Fibroblast of lung (primary cell): ENCODE results near the gene CRLF1. TPM values are rescaled to one million over a fixed set of nuclear protein-coding genes. Genes with fewer than 3 reads are reported as not detected.

ENCODE experiments used
- DNase-seq, 2 donors: peaks; one replicate each; pipeline versions ENCODE4 v3.0.0 to v3.0.0-alpha.2; 2010; ENCODE audit warnings: low read depth in 2 of 2
- H2AFZ ChIP-seq: 2 replicates; pipeline ENCODE4 v1.5.1; 2012; ENCODE audit warnings: low read length, control low read depth, inconsistent platforms
- H3K27ac ChIP-seq: 2 replicates; pipeline ENCODE4 v1.5.1; 2011; ENCODE audit warnings: low read length, control low read depth; ENCODE audit not compliant: insufficient read depth
- H3K27me3 ChIP-seq: 2 replicates; pipeline ENCODE4 v1.5.1; 2011; ENCODE audit warnings: mild to moderate bottlenecking, low read length; ENCODE audit not compliant: control insufficient read depth, insufficient read depth
- H3K36me3 ChIP-seq: 2 replicates; pipeline ENCODE4 v1.5.1; 2011; ENCODE audit warnings: low read length; ENCODE audit not compliant: control insufficient read depth, insufficient read depth
- H3K4me1 ChIP-seq: 2 replicates; pipeline ENCODE4 v1.5.1; 2011; ENCODE audit warnings: low read length; ENCODE audit not compliant: control insufficient read depth, insufficient read depth; ENCODE audit errors: extremely low read depth
- H3K4me2 ChIP-seq: 2 replicates; pipeline ENCODE4 v1.5.1; 2011; ENCODE audit warnings: low read length, control low read depth; ENCODE audit not compliant: insufficient read depth; ENCODE audit errors: extremely low read depth
- H3K4me3 ChIP-seq, 4 experiments: fragments of 200-600 bp in 1 of 4; sonication (generic) in 1 of 4; replicated peaks in 1 of 4; 2 replicates each; pipeline ENCODE4 v1.5.1; 2011 to 2016; ENCODE audit warnings: low read length in 4 of 4, low read depth in 3 of 4, mild to moderate bottlenecking in 3 of 4, control low read depth in 2 of 4, inconsistent platforms in 1 of 4, mixed read lengths in 1 of 4; ENCODE audit not compliant: insufficient read depth in 1 of 4; ENCODE audit errors: control extremely low read depth in 1 of 4
- H3K79me2 ChIP-seq: 2 replicates; pipeline ENCODE4 v1.5.1; 2012; ENCODE audit warnings: mild to moderate bottlenecking, low read length, inconsistent platforms; ENCODE audit not compliant: control insufficient read depth, insufficient read depth
- H3K9ac ChIP-seq: 2 replicates; pipeline ENCODE4 v1.5.1; 2011; ENCODE audit warnings: mild to moderate bottlenecking, low read length, control low read depth; ENCODE audit not compliant: insufficient read depth
- H3K9me3 ChIP-seq: 2 replicates; pipeline ENCODE4 v1.5.1; 2012; ENCODE audit warnings: low read depth, low read length; ENCODE audit not compliant: control insufficient read depth, insufficient read depth
- H4K20me1 ChIP-seq: 2 replicates; pipeline ENCODE4 v1.5.1; 2011; ENCODE audit warnings: low read length; ENCODE audit not compliant: control insufficient read depth, insufficient read depth; ENCODE audit errors: extremely low read depth
- EZH2 ChIP-seq: IDR thresholded peaks from 2 replicates; pipeline ENCODE4 v1.5.1; 2012; ENCODE audit warnings: low read length, control low read depth, mild to moderate bottlenecking; ENCODE audit errors: missing control alignments
- polyA plus RNA-seq, 2 donors: library from polyadenylated mRNA; depleted of rRNA in 1 of 2; stranded (reverse) in 1 of 2; unstranded in 1 of 2; fragments of >200 nt; gene quantifications; 2 replicates each; pipeline ENCODE4 v1.2.1, GENCODE V29; 2011 to 2012; ENCODE audit warnings: missing spikeins in 1 of 2
- total RNA-seq: library from RNA; depleted of rRNA; stranded (reverse); fragments of >200 nt; gene quantifications from 2 replicates; pipeline ENCODE4 v1.2.1, GENCODE V29; 2014
- TF ChIP-seq, protein P1 (sequence below), 2 donors: IDR thresholded peaks in 1 of 2; conservative IDR thresholded peaks in 1 of 2; 1 replicate in 1 of 2; 2 replicates in 1 of 2; pipeline ENCODE4 v1.5.1; 2011 to 2012; ENCODE audit warnings: low read length in 2 of 2, control low read depth in 1 of 2, inconsistent platforms in 1 of 2, low read depth in 1 of 2, mild to moderate bottlenecking in 1 of 2

Gene CRLF1
- total and polyA plus RNA-seq, 2 donors (not counting 1 experiment from before 2014, with no cell fraction given) = 2.2 to 2.5 TPM

DNA sequence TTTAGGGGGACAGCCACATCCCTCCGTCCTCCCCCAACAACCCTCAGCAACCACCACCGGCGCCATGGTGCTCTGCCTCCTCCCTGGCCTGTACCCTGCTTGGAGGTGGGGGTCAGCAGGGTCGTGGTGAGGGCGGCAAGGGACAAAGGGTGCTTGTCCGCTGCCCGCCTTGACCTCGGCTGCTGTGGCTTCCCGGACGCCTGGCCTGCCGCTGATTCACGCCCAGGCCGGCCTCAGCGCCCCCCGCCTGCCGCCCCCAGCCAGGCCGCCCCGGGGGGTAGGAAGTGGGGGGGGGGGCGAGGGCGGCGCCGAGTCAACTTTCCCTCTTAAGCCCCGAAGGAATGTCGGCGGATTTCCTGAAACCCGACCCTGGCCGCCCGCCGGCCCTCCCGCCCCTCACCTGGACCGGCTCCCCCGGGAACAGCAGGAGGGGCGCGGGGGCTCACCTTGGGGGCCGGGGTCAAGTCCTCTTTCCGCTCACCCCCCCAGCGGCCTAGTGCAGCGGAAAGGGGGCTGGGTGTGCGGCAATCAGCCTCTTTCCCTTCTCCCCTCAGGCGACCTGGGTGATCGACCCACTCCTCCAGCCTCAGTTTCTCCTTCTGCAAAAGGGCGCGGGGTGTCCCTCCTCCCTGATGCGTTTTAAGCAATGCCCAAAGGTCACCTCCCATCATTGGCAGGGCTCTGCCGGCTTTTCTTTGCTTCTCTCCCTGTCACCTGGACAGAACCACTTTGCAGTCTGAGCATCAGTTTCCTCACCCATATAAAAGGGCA lies 4.1 kb upstream of the CRLF1 start:
- Histone ChIP-seq H3K27me3 (peaks cover 68% of the 10 kb centered on the region), H3K36me3 (no peaks in the 10 kb centered on the region), H3K9me3 (no peaks in the 10 kb centered on the region), H3K79me2 (no peaks in the 10 kb centered on the region), H2AFZ (no peak overlapping the region), H3K4me1 (no peaks in the 10 kb centered on the region), H3K4me3 (no peak overlapping the region), H4K20me1 (no peaks in the 10 kb centered on the region), H3K9ac (no peak overlapping the region), H3K4me2 (no peak overlapping the region), H3K27ac (no peak overlapping the region)
- peak; percentile 81 for TF ChIP-seq EZH2
- TF ChIP-seq, protein P1, sequence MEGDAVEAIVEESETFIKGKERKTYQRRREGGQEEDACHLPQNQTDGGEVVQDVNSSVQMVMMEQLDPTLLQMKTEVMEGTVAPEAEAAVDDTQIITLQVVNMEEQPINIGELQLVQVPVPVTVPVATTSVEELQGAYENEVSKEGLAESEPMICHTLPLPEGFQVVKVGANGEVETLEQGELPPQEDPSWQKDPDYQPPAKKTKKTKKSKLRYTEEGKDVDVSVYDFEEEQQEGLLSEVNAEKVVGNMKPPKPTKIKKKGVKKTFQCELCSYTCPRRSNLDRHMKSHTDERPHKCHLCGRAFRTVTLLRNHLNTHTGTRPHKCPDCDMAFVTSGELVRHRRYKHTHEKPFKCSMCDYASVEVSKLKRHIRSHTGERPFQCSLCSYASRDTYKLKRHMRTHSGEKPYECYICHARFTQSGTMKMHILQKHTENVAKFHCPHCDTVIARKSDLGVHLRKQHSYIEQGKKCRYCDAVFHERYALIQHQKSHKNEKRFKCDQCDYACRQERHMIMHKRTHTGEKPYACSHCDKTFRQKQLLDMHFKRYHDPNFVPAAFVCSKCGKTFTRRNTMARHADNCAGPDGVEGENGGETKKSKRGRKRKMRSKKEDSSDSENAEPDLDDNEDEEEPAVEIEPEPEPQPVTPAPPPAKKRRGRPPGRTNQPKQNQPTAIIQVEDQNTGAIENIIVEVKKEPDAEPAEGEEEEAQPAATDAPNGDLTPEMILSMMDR (conservative IDR thresholded peaks at IDR 0.05 in 1 of 2, IDR thresholded peaks at IDR 0.05 in 1 of 2; ENCODE audit: low read depth in 1 of 2, low read length in 2 of 2) = no peak
- no peak for DNase-seq

DNA sequence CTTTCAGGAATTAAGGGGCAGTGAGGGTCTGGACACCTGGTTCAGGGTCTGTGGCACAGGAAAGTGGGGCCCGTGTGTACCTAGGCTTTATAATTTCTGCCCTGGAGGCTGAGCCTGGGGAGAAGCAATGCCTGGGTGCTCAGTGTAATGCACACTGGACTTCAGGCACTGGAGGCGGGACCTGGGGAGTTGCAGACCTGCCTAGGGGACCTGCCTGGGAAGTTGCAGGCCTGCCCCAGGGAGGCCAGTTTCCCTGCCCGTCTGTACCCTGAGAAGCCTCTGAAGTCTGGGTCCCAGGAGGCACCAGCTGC lies 3.6 kb upstream of the CRLF1 start:
- Histone ChIP-seq H2AFZ (no peak overlapping the region), H3K27me3 (peaks cover 72% of the 10 kb centered on the region), H4K20me1 (no peaks in the 10 kb centered on the region), H3K9ac (no peak overlapping the region), H3K4me3 (no peak overlapping the region), H3K9me3 (no peaks in the 10 kb centered on the region), H3K4me2 (no peak overlapping the region), H3K27ac (no peak overlapping the region), H3K79me2 (no peaks in the 10 kb centered on the region), H3K4me1 (no peaks in the 10 kb centered on the region), H3K36me3 (no peaks in the 10 kb centered on the region)
- no peak for DNase-seq
- TF ChIP-seq EZH2 = no peak
- TF ChIP-seq, protein P1 (conservative IDR thresholded peaks at IDR 0.05 in 1 of 2, IDR thresholded peaks at IDR 0.05 in 1 of 2; ENCODE audit: low read depth in 1 of 2, low read length in 2 of 2) = no peak

DNA sequence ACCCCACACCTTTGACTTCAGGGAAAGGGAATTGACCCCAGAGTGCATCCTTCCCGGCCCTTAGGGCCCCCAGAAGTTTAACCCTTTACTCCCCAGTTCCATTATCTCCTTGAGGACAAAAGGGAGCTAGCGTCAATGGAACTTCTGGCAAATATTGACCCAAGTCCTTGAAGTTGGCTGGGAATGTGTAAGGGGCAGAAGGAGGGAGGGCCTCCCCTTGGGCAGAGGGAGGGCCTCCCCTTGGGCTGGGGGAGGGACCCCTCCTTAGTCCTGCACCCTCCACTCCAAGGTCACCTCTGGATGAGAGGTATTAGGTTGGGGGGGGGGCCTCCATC lies 3.1 kb upstream of the CRLF1 start:
- no peaks in the 10 kb centered on the region for H3K4me1 ChIP-seq
- TF ChIP-seq, protein P1 (conservative IDR thresholded peaks at IDR 0.05 in 1 of 2, IDR thresholded peaks at IDR 0.05 in 1 of 2; ENCODE audit: low read depth in 1 of 2, low read length in 2 of 2) = no peak
- TF ChIP-seq EZH2 = no peak
- no peak overlapping the region for H3K27ac ChIP-seq
- H3K4me2 ChIP-seq = no peak overlapping the region
- DNase-seq = no peak
- H3K9ac ChIP-seq = no peak overlapping the region
- no peaks in the 10 kb centered on the region for H3K79me2 ChIP-seq
- no peaks in the 10 kb centered on the region for H3K36me3 ChIP-seq
- H4K20me1 ChIP-seq = no peaks in the 10 kb centered on the region
- peaks cover 76% of the 10 kb centered on the region for H3K27me3 ChIP-seq
- H3K9me3 ChIP-seq = no peaks in the 10 kb centered on the region
- no peak overlapping the region for H3K4me3 ChIP-seq
- no peak overlapping the region for H2AFZ ChIP-seq
